Measurements from ENCODE around the gene ATG16L2.
"Not testable (repeated sequence)": the region's sequence is repeated elsewhere in the genome, so short reads cannot be mapped to it uniquely, and the experiment has no call there.

Gene ATG16L2

GRCh38 chr11:72826191-72826941 lies 12.2 kb downstream of the ATG16L2 start:
- DNase-seq: no peak

- DNase-seq: no peak
Measured at GRCh38 chr11:72826942-72827480, 12.8 kb downstream of the ATG16L2 start.

- not testable (repeated sequence) for DNase-seq
Measured at GRCh38 chr11:72827656-72828055, 13.4 kb downstream of the ATG16L2 start.

- DNase-seq: no peak
Measured at GRCh38 chr11:72828081-72828567, 13.9 kb downstream of the ATG16L2 start.

GRCh38 chr11:72828692-72829101 lies 14.5 kb downstream of the ATG16L2 start:
- no peak for DNase-seq

- DNase-seq: no peak
Measured at GRCh38 chr11:72829178-72829577, 15.0 kb downstream of the ATG16L2 start.

- no peak for DNase-seq
Measured at GRCh38 chr11:72829884-72830533, 15.8 kb downstream of the ATG16L2 start.

- DNase-seq: peak; percentile 18 to 28 (median 24)
Measured at GRCh38 chr11:72831521-72832300, 17.5 kb downstream of the ATG16L2 start.

- no peak for DNase-seq
Measured at GRCh38 chr11:72832301-72833082, 18.3 kb downstream of the ATG16L2 start.

GRCh38 chr11:72833083-72833733 lies 19.0 kb downstream of the ATG16L2 start:
- DNase-seq: no peak

- no peak for DNase-seq
Measured at GRCh38 chr11:72833811-72834493, 19.7 kb downstream of the ATG16L2 start.

GRCh38 chr11:72834905-72835304 lies 20.7 kb downstream of the ATG16L2 start:
- no peak for DNase-seq

GRCh38 chr11:72836111-72836510 lies 21.9 kb downstream of the ATG16L2 start:
- DNase-seq: no peak

GRCh38 chr11:72838691-72839305 lies 24.6 kb downstream of the ATG16L2 start:
- DNase-seq: no peak

GRCh38 chr11:72840780-72841179 lies 26.6 kb downstream of the ATG16L2 start:
- DNase-seq: no peak

GRCh38 chr11:72841397-72841796 lies 27.2 kb downstream of the ATG16L2 start:
- no peak for DNase-seq

GRCh38 chr11:72842126-72842525 lies 27.9 kb downstream of the ATG16L2 start:
- no peak for DNase-seq

- no peak for DNase-seq
Measured at GRCh38 chr11:72842653-72843330, 28.6 kb downstream of the ATG16L2 start.

- no peak for DNase-seq
Measured at GRCh38 chr11:72844356-72844755, 30.1 kb downstream of the ATG16L2 start.

- peak in 1 of 4 experiments; percentile 15 for DNase-seq
Measured at GRCh38 chr11:72848846-72849466, 34.7 kb downstream of the ATG16L2 start.
